Skeletal muscle cell (primary cell): ENCODE measurements around the gene BRD1.

Experiments used
- DNase-seq: peaks from one replicate; pipeline ENCODE4 v3.0.0-alpha.2; 2010; ENCODE audit warnings: low read depth
- H3K4me3 ChIP-seq: 2 replicates; pipeline ENCODE4 v1.5.1; 2011; ENCODE audit warnings: low read depth, mild to moderate bottlenecking, control low read depth, low read length, moderate library complexity

Gene BRD1

GRCh38 chr22:49775191-49775866 is 52.3 kb downstream of the BRD1 start:
- DNase-seq = no peak
- H3K4me3 ChIP-seq = no peak overlapping the region

DNA sequence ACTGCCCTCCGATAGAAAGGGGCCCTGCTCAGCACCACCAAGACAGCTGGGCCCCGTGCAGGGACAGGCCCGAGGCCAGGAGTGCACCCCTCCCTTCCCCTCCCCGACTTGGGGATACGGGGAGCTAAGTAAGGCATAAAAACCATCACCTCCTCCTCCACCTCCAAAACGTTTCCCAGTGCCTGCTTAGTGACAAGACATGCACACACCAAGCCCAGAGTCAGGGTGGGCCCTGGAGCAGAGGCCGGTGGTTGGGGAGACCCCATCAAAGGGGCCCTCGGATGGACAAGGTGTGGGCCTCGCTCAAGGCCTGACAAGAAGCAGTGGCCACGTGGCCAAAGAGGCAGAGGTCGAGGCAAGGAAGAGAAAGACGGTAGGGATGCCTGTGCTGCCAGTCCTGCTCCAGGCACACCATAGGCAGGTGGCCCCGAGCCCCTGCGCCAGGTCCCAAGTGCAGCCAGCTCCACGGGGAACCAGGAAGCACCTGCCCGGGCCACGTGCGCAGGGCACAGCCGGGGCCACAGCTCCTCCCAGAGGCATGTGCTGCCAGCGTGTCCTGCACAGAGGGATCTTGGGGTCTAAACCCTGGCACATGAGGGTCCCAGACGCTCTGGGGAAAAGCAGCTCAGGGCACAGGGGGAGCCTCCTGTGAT is 53.0 kb downstream of the BRD1 start:
- DNase-seq = no peak

GRCh38 chr22:49774046-49774445 is 53.6 kb downstream of the BRD1 start:
- H3K4me3 ChIP-seq = no peak overlapping the region
- no peak for DNase-seq

More for the DNA sequence above, 53.0 kb downstream of the BRD1 start:
- no peak overlapping the region for H3K4me3 ChIP-seq

- no peak for DNase-seq
- H3K4me3 ChIP-seq = no peak overlapping the region
Measured at GRCh38 chr22:49773531-49773930, 54.1 kb downstream of the BRD1 start.

GRCh38 chr22:49772692-49773091 is 55.0 kb downstream of the BRD1 start:
- H3K4me3 ChIP-seq = no peak overlapping the region
- no peak for DNase-seq

DNA sequence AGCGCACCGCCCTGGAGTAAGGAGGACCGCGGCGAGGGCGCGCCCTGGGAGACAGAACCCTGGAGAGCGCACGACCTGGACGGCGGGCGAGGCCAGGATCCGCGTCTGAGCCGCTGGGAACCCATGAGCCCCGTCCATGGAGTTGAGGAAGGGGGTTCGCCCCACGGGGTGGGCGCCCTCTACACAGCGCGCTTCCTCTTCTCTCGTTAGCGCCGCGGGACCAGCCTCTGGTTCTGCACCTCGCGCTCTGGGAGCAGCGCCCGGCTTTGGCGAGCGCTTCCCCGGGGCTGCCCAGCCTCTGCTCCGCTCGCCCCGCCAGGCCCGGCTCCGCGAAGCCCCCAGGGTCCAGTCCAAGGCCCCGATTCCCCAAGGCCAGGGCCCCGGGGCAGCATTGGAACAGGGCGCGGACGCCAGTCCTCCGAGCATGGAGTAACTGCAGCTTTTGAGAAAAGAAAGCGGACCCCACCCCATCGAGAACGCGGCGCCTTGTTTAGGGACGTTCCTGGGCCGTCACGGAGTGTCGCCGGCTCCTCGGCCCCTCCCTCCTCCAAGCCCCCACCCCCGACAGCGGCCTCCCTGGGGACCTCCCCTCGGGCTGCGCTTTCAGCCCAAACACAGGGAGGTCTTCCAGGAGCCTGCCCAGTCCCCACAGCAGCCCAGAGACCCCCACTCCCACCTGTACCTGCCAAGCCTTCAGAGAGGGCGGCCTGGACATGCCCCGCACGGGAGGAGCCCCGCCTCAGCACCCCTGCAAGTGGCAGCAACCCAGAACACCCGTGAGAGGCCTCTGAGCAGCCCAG is 56.2 kb downstream of the BRD1 start:
- no peak for DNase-seq
- no peak overlapping the region for H3K4me3 ChIP-seq

GRCh38 chr22:49770547-49771265 is 57.0 kb downstream of the BRD1 start:
- H3K4me3 ChIP-seq = no peak overlapping the region
- no peak for DNase-seq

GRCh38 chr22:49769691-49770546 is 57.8 kb downstream of the BRD1 start:
- DNase-seq = no peak
- no peak overlapping the region for H3K4me3 ChIP-seq

DNA sequence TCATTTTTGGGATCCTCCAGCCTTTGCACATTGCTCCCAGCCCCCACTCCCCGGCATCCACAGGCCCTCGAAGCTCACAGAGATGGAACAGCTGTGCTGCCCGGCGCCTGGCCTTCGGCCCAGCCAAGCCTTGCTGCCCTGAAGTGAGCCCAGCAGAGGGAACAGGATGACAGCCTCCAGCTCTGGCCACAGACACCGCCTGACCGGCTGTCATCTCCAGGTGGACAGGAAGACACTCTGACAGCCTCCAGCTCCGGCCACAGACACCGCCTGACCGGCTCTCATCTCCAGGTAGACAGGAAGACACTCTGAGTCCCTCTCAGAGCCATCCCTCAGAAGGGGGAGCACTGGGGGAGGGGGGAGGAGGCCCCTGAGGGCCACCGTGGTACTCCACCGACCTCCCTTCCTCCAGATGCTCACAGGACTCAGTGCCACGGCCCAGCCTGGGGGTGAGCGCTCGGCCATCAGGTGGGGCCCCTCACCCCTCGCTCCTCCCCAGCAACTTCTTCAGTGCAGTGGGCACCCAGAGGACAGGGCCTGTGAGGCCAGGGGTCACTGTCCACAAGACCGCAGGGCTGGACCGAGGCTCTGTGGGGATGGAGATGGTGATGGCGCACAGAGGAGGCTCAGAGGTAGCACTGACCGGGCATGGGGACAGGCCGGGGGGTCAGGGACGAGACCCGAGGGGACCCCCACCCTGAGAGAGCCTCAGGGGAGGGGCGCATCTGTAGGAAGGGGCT is 58.6 kb downstream of the BRD1 start:
- no peak for DNase-seq
- no peak overlapping the region for H3K4me3 ChIP-seq

GRCh38 chr22:49768077-49768910 is 59.4 kb downstream of the BRD1 start:
- no peak for DNase-seq
- H3K4me3 ChIP-seq = no peak overlapping the region

GRCh38 chr22:49767355-49768062 is 60.2 kb downstream of the BRD1 start:
- no peak overlapping the region for H3K4me3 ChIP-seq
- no peak for DNase-seq

DNA sequence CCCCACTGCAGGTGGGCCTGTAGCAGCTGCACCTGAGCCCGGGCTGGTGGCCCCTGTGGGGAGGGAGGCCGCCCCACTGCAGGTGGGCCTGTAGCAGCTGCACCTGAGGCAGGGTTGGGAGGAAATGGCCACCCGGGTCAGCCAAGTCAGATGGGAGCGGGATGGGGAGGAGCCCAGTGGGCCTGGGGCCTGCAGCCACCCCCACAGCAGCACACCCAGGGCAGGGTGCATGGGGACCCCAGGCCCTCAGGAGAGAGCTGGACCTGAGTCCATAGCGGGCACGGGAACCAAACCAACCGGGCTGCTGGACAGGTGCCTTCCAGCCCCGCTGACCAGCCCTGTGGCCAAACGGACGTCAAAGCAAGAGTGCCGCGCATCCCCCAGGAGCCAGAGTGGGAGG is 61.7 kb downstream of the BRD1 start:
- H3K4me3 ChIP-seq = no peak overlapping the region
- DNase-seq = no peak

GRCh38 chr22:49765091-49765771 is 62.4 kb downstream of the BRD1 start:
- no peak for DNase-seq
- no peak overlapping the region for H3K4me3 ChIP-seq

GRCh38 chr22:49764127-49764581 is 63.5 kb downstream of the BRD1 start:
- H3K4me3 ChIP-seq = no peak overlapping the region
- no peak for DNase-seq

GRCh38 chr22:49763696-49764095 is 64.0 kb downstream of the BRD1 start:
- no peak overlapping the region for H3K4me3 ChIP-seq
- DNase-seq = no peak

- DNase-seq = no peak
- H3K4me3 ChIP-seq = no peak overlapping the region
Measured at GRCh38 chr22:49763138-49763537, 64.5 kb downstream of the BRD1 start.
